Measurements from ENCODE around the gene BSDC1.

The BSDC1 gene

DNA sequence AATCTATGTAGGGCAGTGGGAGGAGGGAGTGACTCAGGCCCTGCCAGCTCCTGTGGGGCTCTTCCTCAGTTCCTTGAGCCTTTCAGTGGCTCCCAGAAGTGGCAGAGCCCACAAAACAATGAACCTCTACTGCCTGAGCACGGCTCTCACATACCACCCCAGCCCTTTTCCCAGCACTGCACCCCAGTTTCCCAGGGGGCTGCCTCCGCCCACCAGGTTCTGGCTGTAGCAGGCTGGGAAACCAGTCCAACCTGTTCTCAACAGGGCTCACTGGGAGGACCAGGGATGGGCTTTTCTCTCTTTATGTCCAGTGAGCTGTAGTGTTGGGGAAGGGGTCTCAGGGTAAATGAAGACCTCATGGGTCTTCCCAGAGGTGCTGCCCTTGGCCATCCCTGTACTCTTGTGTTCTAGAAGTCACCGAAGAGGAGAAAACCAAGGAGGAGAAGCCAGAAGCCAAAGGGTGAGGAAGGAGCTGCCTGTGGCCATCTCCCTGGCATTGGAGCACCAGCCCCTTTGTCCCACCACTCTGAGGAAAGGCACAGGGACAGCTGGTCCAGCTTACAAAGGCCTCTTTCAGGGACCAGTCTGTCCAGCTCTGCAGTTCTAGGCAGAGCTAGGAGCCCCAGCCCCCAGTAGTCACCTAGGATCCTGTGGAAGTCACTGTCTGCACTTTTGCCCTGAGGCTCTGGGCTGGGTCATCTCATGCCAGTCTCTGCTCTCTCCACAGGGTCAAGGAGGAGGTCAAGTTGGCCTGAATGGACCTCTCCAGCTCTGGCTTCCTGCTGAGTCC, 61.8 kb downstream of the BSDC1 start:
- H3K9me3 Mint-ChIP-seq = no peaks in the 10 kb centered on the region
- peaks cover 5% of the 10 kb centered on the region for H3K27me3 Mint-ChIP-seq (ENCODE audit: low read depth, poor library complexity)
- peaks cover 57% of the 10 kb centered on the region for H3K4me1 Mint-ChIP-seq
- peak overlapping the region; percentile 59 for H3K4me3 Mint-ChIP-seq
- DNase-seq = no peak
- peaks cover 57% of the 10 kb centered on the region for H3K36me3 Mint-ChIP-seq (ENCODE audit: low read depth)
- peak overlapping the region; percentile 84 for H3K27ac Mint-ChIP-seq
- no peak for TF ChIP-seq CTCF (IDR thresholded peaks at IDR 0.05)

DNA sequence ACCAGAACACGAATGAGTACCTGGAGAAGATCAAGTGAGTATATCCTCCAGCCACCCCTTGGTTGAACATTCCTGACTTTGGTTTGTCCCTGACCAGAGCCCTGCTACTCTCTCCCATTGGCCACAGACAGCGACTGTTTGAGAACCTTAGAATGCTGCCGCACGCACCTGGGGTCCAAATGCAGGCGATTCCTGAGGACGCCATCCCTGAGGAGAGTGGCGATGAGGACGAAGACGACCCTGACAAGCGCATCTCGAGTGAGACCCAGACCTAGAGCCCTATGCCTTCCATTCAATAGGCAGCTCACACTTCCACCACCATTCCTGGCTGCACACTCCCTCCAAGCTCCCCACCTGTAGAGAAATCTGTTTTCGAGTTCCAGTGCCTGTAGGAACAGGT, 62.7 kb downstream of the BSDC1 start:
- Mint-ChIP-seq H3K4me3 (peak overlapping the region; percentile 37), H3K27ac (peak overlapping the region; percentile 84)

DNA sequence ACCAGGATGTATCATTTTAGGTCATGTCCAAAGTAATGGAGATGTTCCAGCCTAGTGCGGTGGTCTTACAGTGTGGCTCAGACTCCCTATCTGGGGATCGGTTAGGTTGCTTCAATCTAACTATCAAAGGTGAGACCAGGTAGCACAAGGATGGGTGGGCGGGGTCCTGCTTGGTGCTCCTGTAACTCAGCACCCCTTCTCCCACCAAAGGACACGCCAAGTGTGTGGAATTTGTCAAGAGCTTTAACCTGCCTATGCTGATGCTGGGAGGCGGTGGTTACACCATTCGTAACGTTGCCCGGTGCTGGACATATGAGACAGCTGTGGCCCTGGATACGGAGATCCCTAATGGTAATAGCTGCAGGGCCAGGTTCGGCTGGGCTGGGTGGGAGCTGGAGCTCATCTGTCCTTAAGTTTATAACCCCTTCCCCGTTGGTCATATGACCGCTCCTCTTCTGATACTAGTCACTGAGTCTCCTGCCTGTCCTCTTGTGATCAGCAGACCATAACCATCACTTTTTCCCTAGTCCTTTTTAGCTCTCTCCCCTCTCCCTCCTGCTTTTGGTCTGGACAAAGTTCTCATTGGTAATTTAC, 63.6 kb downstream of the BSDC1 start:
- Mint-ChIP-seq H3K9me3 (no peaks in the 10 kb centered on the region), H3K27ac (peak overlapping the region; percentile 84), H3K4me1 (peaks cover 52% of the 10 kb centered on the region), H3K27me3 (ENCODE audit: low read depth, poor library complexity) (peaks cover 5% of the 10 kb centered on the region), H3K36me3 (ENCODE audit: low read depth) (peaks cover 70% of the 10 kb centered on the region), H3K4me3 (no peak overlapping the region)
- DNase-seq = no peak
- TF ChIP-seq CTCF (IDR thresholded peaks at IDR 0.05) = no peak

More for the DNA sequence above, 62.7 kb downstream of the BSDC1 start:
- TF ChIP-seq CTCF (IDR thresholded peaks at IDR 0.05) = no peak
- H3K9me3 Mint-ChIP-seq = no peaks in the 10 kb centered on the region
- H3K36me3 Mint-ChIP-seq (ENCODE audit: low read depth) = peaks cover 63% of the 10 kb centered on the region
- no peak for DNase-seq
- H3K27me3 Mint-ChIP-seq (ENCODE audit: low read depth, poor library complexity) = peaks cover 5% of the 10 kb centered on the region
- H3K4me1 Mint-ChIP-seq = peaks cover 52% of the 10 kb centered on the region

DNA sequence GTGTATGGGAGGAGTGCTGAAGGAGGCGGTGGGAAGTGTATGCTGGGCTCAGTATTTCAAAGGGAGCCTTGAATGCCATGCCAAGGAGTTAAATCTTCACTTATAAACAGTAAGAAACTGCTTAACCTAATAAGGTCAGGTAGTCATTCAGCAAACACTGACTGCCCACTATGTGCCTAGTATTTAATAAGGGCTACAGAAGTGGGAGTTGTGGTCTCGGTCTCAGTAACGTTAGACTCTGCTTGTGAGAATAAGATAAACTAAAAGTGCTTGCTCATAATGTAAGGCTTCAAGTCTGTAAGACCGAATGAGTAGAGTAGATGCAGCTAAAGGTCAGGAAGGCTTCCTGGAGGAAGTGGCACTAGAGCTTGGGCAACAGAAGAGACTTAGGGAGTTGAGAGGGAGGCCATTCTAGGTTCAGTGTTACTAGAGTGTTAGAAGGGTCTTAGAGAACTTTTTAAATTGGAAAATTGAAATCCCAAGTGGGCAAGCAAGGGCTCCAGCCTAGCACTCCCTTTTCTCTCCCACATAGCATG, 64.2 kb downstream of the BSDC1 start:
- no peak overlapping the region for H3K4me3 Mint-ChIP-seq
- TF ChIP-seq CTCF (IDR thresholded peaks at IDR 0.05) = no peak
- peak overlapping the region; percentile 71 for H3K27ac Mint-ChIP-seq
- H3K36me3 Mint-ChIP-seq (ENCODE audit: low read depth) = peaks cover 76% of the 10 kb centered on the region
- no peaks in the 10 kb centered on the region for H3K9me3 Mint-ChIP-seq
- H3K4me1 Mint-ChIP-seq = peaks cover 51% of the 10 kb centered on the region
- DNase-seq = no peak
- peaks cover 5% of the 10 kb centered on the region for H3K27me3 Mint-ChIP-seq (ENCODE audit: low read depth, poor library complexity)

GRCh38 chr1:32327204-32327603, 67.0 kb downstream of the BSDC1 start:
- Mint-ChIP-seq H3K36me3 (ENCODE audit: low read depth) (peaks cover 63% of the 10 kb centered on the region), H3K4me1 (peaks cover 26% of the 10 kb centered on the region), H3K4me3 (no peak overlapping the region), H3K27ac (peak overlapping the region; percentile 29), H3K9me3 (no peaks in the 10 kb centered on the region), H3K27me3 (ENCODE audit: low read depth, poor library complexity) (peaks cover 8% of the 10 kb centered on the region)
- DNase-seq = no peak
- no peak for TF ChIP-seq CTCF (IDR thresholded peaks at IDR 0.05)

Data from nephron progenitor cell (in vitro differentiated cells).